Spleen (tissue), 11 donors: Measurements from ENCODE around the gene LENEP. TPM values are rescaled to one million over a fixed set of nuclear protein-coding genes. Genes with fewer than 3 reads are reported as not detected.

Experiments used
- DNase-seq: peaks from one replicate; pipeline ENCODE4 v3.0.0-alpha.2; 2020
- H3K27ac ChIP-seq, 8 donors: fragments of 200-600 bp; sonication (generic) in 7 of 8; 1 replicate in 4 of 8; 2 replicates in 4 of 8; pipeline versions ENCODE4 v1.5.0 to v1.8.0; 2016 to 2021; ENCODE audit warnings: inconsistent platforms in 4 of 8, mild to moderate bottlenecking in 4 of 8, moderate library complexity in 1 of 8
- H3K27me3 ChIP-seq, 7 donors: fragments of 200-600 bp; sonication (generic) in 6 of 7; replicated peaks in 1 of 7; 1 replicate in 4 of 7; 2 replicates in 3 of 7; pipeline versions ENCODE4 v1.5.0 to v1.8.0; 2016 to 2021; ENCODE audit warnings: inconsistent platforms in 3 of 7, mild to moderate bottlenecking in 1 of 7
- H3K36me3 ChIP-seq, 6 donors: fragments of 200-600 bp; sonication (generic) in 5 of 6; 1 replicate in 4 of 6; 2 replicates in 2 of 6; pipeline versions ENCODE4 v1.5.0 to v1.8.0; 2016 to 2021; ENCODE audit warnings: inconsistent platforms in 2 of 6
- H3K4me1 ChIP-seq, 6 donors: fragments of 200-600 bp; sonication (generic) in 5 of 6; 1 replicate in 3 of 6; 2 replicates in 3 of 6; pipeline versions ENCODE4 v1.5.0 to v1.8.0; 2016 to 2021; ENCODE audit warnings: inconsistent platforms in 3 of 6
- H3K4me3 ChIP-seq, 8 donors: fragments of 200-600 bp; sonication (generic) in 7 of 8; 1 replicate in 4 of 8; 2 replicates in 4 of 8; pipeline versions ENCODE4 v1.5.0 to v1.8.0; 2016 to 2021; ENCODE audit warnings: inconsistent platforms in 4 of 8, mild to moderate bottlenecking in 4 of 8, moderate library complexity in 2 of 8
- H3K9me3 ChIP-seq, 8 donors: fragments of 200-600 bp; sonication (generic) in 7 of 8; 1 replicate in 4 of 8; 2 replicates in 4 of 8; pipeline versions ENCODE4 v1.5.0 to v1.8.0; 2016 to 2021; ENCODE audit warnings: inconsistent platforms in 4 of 8
- POLR2A ChIP-seq, 3 donors: fragments of 450-650 bp; IDR thresholded peaks; one replicate each; pipeline ENCODE4 v1.5.1; 2017; ENCODE audit warnings: antibody characterized with exemption in 3 of 3, mild to moderate bottlenecking in 1 of 3
- POLR2AphosphoS5 ChIP-seq, 3 donors: sonication (generic); formaldehyde crosslinking; IDR thresholded peaks; one replicate each; pipeline ENCODE4 v1.5.1; 2017; ENCODE audit warnings: antibody characterized with exemption in 3 of 3
- WGBS, 5 donors: extraction: QIAGEN DNeasy Blood & Tissue Kit in 3 of 5; methylation state at CpG; one replicate each; pipeline versions ENCODE4 v1.1.5 to v1.1.7; 2013 to 2018; 5-methylcytosine and 5-hydroxymethylcytosine counted together
- intact Hi-C: fragments of 100-400 bp; cut with DNase I; formaldehyde crosslinking; loops from one replicate; pipeline ENCODE4 v1.15.0; 2023; ENCODE audit warnings: low total_unique reads
- polyA plus RNA-seq, 3 donors: library from polyadenylated mRNA; stranded (reverse); fragments of 200-250 nt; gene quantifications; one replicate each; pipeline ENCODE4 v1.2.1, GENCODE V29; 2013
- total RNA-seq, 7 donors: library from RNA; depleted of rRNA in 3 of 7; stranded (reverse); fragments of >200 nt in 3 of 7; fragmentation: NEBNext Ultra II Directional in 4 of 7; extraction: Animal tissue kit (Norgen Biotek cat#: 25700) in 4 of 7; gene quantifications; one replicate each; pipeline versions ENCODE4 v1.1.0 to v1.2.1, GENCODE V29; 2016 to 2021
- TF ChIP-seq, protein P1 (sequence below), 11 experiments: fragments of 200-600 bp in 7 of 11; fragments of 450-650 bp in 4 of 11; sonication (generic) in 4 of 11; IDR thresholded peaks in 8 of 11; conservative IDR thresholded peaks in 3 of 11; 1 replicate in 7 of 11; 2 replicates in 4 of 11; pipeline versions ENCODE4 v1.4.0 to v1.8.0; 2016 to 2021; ENCODE audit warnings: antibody characterized with exemption in 11 of 11, inconsistent platforms in 4 of 11, mild to moderate bottlenecking in 1 of 11
- donor health status: healthy with polysubstance abuse.
- donor health status: DM: no; HTN: no; CAD: no; lungs with moderate emphysema.
- donor health status: DM: no; HTN: no; CAD: no.
- donor health status: Bipolar disorder and iron deficiency.
- donor health status: healthy.
- donor health status: DM: no; HTN: no; CAD: no.
- donor health status: DM: yes; HTN: yes; CAD: no.

Gene LENEP
- total and polyA plus RNA-seq, 10 donors, result 0.60 TPM; not detected in 9

DNA sequence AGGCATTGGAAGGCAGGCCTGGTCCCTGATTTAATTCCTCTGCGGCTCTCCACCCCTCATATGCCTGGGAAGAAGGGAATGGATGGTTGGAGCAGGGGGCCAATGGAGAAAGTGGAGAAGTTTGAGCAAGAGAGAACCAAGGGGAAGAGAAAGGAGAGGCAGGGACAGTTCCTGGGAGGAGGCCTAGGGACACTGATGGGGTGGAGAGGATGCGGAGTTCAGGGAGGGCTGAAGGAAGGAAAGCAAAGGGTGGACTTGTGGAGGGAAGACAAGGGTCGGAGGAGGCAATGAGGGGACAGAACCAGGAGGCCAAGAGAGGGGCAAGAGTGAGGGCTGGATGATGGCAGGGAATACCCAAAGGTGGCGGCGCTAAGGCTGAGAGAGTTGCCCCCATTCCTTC is 16.4 kb downstream of the LENEP start:
- no peaks in the 10 kb centered on the region for H3K27me3 ChIP-seq
- TF ChIP-seq, protein P1, sequence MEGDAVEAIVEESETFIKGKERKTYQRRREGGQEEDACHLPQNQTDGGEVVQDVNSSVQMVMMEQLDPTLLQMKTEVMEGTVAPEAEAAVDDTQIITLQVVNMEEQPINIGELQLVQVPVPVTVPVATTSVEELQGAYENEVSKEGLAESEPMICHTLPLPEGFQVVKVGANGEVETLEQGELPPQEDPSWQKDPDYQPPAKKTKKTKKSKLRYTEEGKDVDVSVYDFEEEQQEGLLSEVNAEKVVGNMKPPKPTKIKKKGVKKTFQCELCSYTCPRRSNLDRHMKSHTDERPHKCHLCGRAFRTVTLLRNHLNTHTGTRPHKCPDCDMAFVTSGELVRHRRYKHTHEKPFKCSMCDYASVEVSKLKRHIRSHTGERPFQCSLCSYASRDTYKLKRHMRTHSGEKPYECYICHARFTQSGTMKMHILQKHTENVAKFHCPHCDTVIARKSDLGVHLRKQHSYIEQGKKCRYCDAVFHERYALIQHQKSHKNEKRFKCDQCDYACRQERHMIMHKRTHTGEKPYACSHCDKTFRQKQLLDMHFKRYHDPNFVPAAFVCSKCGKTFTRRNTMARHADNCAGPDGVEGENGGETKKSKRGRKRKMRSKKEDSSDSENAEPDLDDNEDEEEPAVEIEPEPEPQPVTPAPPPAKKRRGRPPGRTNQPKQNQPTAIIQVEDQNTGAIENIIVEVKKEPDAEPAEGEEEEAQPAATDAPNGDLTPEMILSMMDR (IDR thresholded peaks at IDR 0.05 in 8 of 11, conservative IDR thresholded peaks at IDR 0.05 in 3 of 11), result no peak
- TF ChIP-seq POLR2AphosphoS5 (IDR thresholded peaks at IDR 0.05) (no peak), POLR2A (IDR thresholded peaks at IDR 0.05) (no peak)
- no peaks in the 10 kb centered on the region for H3K9me3 ChIP-seq
- 71 to 84% (median 83%) methylated on average over 5 of the region's 5 CpGs for WGBS, 5 donors
- H3K36me3 ChIP-seq, result peaks cover 0 to 22% (median 6%) of the 10 kb centered on the region in 6 donors
- H3K4me3 ChIP-seq, result peak overlapping the region in 7 of 8 donors; percentile 14 to 76 (median 35)
- intact Hi-C loops, result loop anchor here (10.0 kb wide), 1 partner anchor 55 kb away; the partner anchor contains the start of gene EFNA4
- peaks cover 46 to 100% (median 100%) of the 10 kb centered on the region in 6 donors for H3K4me1 ChIP-seq
- peak overlapping the region in 7 of 8 donors; percentile 60 to 99 (median 95) for H3K27ac ChIP-seq
- DNase-seq, result peak; percentile 48

DNA sequence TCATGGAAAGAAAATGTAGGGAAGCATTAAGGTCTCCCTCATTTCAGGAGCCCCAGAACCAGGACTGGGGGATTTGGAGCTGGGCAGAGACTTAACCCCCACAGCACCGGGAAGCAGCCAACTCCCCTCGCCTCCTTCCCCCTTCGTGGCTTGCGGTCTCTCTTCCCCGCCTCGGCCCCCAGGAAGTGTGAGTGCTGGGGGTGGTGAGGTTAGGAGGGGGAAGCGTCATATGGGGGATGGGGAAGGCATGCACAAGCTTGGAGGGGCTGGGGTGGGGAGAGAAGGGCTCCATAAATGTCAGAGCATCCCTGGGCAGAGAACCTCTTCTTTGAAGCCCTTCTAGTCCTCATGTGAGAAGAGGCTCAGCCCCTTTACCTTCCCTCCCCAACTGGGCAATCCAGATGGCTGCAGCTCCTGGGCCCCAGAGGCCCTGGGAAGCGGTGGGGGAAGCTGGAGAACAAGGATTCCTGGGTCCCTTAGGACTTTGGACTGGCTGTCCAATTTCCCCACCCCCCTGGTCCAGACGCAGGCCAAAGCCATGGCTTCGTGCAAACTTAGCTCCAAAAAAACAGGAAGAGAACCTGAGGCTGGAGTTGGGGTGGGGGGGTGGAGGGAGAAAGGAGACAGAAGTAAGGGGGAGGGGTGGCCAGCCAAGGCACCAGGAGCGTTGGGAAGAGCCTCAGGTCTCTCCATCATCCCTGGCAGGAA is 17.0 kb downstream of the LENEP start:
- Histone ChIP-seq H3K4me3 (peak overlapping the region in 7 of 8 donors; percentile 14 to 76 (median 35)), H3K27ac (peak overlapping the region in 7 of 8 donors; percentile 60 to 99 (median 95)), H3K4me1 (peaks cover 40 to 100% (median 100%) of the 10 kb centered on the region in 6 donors), H3K9me3 (no peaks in the 10 kb centered on the region), H3K27me3 (no peaks in the 10 kb centered on the region), H3K36me3 (peaks cover 0 to 28% (median 12%) of the 10 kb centered on the region in 6 donors)
- intact Hi-C loops, result no loop called here
- DNase-seq, result peak; percentile 83
- TF ChIP-seq POLR2AphosphoS5 (IDR thresholded peaks at IDR 0.05), result peak in 2 of 3 donors; percentile 37 to 67
- TF ChIP-seq, protein P1 (IDR thresholded peaks at IDR 0.05 in 8 of 11, conservative IDR thresholded peaks at IDR 0.05 in 3 of 11), result no peak
- 29 to 45% (median 35%) methylated on average over 11 of the region's 11 CpGs for WGBS, 5 donors

DNA sequence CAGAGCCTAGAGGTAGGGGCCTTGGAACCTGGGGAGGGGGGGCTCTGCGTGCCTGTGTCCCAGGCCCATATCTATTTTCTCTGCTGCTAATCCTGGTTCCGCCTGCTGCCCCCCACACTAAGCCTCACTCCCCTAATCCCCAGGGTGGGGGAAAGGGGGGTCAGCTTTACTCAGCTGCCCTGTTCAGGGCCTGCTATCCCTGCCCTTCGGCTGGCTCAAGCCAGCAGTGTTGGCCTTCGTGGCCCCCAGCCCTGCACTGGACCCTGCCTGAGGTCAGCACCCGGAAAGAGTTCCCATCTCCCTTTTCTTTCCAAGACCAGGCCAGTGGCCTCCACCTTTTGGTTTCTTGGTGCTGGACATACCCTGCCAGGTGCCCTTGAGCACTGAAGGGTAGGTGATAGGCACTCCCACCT is 17.6 kb downstream of the LENEP start:
- WGBS, 5 donors, result 73 to 88% (median 83%) methylated on average over 5 of the region's 5 CpGs
- Histone ChIP-seq H3K9me3 (no peaks in the 10 kb centered on the region), H3K4me1 (peaks cover 35 to 100% (median 100%) of the 10 kb centered on the region in 6 donors), H3K36me3 (peaks cover 0 to 35% (median 16%) of the 10 kb centered on the region in 6 donors), H3K27ac (peak overlapping the region; percentile 35 to 99 (median 95)), H3K4me3 (peak overlapping the region in 4 of 8 donors; percentile 35 to 76 (median 40)), H3K27me3 (no peaks in the 10 kb centered on the region)
- TF ChIP-seq POLR2A (IDR thresholded peaks at IDR 0.05) (no peak), POLR2AphosphoS5 (IDR thresholded peaks at IDR 0.05) (no peak)
- TF ChIP-seq, protein P1 (IDR thresholded peaks at IDR 0.05 in 8 of 11, conservative IDR thresholded peaks at IDR 0.05 in 3 of 11), result no peak
- intact Hi-C loops, result no loop called here
- DNase-seq, result peak; percentile 76

DNA sequence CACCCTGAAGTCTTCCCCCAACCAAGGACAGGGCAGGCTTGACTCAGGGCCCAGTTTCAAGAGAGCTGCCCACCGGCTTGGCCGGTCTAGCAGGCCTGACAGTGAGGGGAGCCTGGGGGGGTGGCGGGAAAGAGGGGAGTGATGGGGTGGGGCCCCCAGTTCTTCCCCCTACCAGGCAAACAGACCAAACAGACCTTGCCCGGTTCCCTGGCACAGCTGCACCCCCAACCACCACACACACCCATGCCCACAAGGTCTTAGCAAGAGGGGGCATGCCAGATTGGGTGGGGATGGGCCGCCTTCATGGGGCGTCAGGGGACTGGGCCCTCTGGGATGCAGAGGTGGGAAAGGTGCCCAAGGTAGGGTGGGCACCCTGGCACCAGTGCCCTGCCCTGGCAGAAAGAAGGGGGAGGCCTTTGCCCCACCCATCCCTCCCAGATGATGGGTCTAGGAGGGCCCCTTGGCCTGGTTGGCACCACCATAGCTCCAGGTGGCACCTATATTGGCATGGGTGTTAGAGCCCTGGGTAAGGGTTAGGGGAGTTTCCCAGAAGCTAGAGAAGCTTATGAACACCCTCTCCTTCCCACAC is 18.1 kb downstream of the LENEP start:
- TF ChIP-seq, protein P1 (IDR thresholded peaks at IDR 0.05 in 8 of 11, conservative IDR thresholded peaks at IDR 0.05 in 3 of 11), result no peak
- TF ChIP-seq POLR2A (IDR thresholded peaks at IDR 0.05), result no peak
- no peak for TF ChIP-seq POLR2AphosphoS5 (IDR thresholded peaks at IDR 0.05)
- H3K36me3 ChIP-seq, result peaks cover 0 to 40% (median 18%) of the 10 kb centered on the region in 6 donors
- intact Hi-C loops, result no loop called here
- H3K27me3 ChIP-seq, result no peaks in the 10 kb centered on the region
- 86 to 96% (median 86%) methylated on average over 6 of the region's 6 CpGs for WGBS, 5 donors
- H3K4me3 ChIP-seq, result peak overlapping the region in 1 of 8 donors; percentile 76
- H3K9me3 ChIP-seq, result no peaks in the 10 kb centered on the region
- peaks cover 35 to 100% (median 100%) of the 10 kb centered on the region in 6 donors for H3K4me1 ChIP-seq
- DNase-seq, result peak; percentile 65
- H3K27ac ChIP-seq, result peak overlapping the region; percentile 35 to 99 (median 95)
